Brain microvascular endothelial cell (primary cell): ENCODE measurements around the gene ACTR6.

Experiments used
- DNase-seq: peaks from one replicate; pipeline ENCODE4 v3.0.0-alpha.2; 2020
- H3K27ac ChIP-seq: fragments of 250-450 bp; sonication (Bioruptor Pico); 2 replicates; pipeline ENCODE4 v1.5.1; 2020; ENCODE audit warnings: mild to moderate bottlenecking, moderate library complexity
- H3K27me3 ChIP-seq: fragments of 250-450 bp; sonication (Bioruptor Pico); replicated peaks from 2 replicates; pipeline ENCODE4 v1.5.1; 2020; ENCODE audit warnings: mild to moderate bottlenecking
- H3K36me3 ChIP-seq: fragments of 250-450 bp; sonication (Bioruptor Pico); replicated peaks from 2 replicates; pipeline ENCODE4 v1.5.1; 2020; ENCODE audit warnings: mild to moderate bottlenecking
- H3K4me3 ChIP-seq: 2 replicates; pipeline ENCODE4 v1.5.1; 2011; ENCODE audit warnings: low read depth, mild to moderate bottlenecking, control low read depth, low read length, moderate library complexity
- in situ Hi-C: cut with HindIII; loops from 2 replicates; pipeline ENCODE4 v1.10.0; 2017; ENCODE audit warnings: low sequenced_read_pairs, low pct_ligation_motif_present
- TF ChIP-seq, protein P1 (sequence below): IDR thresholded peaks from 2 replicates; pipeline ENCODE4 v1.5.1; 2011; ENCODE audit warnings: low read depth, mild to moderate bottlenecking, moderate library complexity, low read length, control low read depth, inconsistent platforms; ENCODE audit errors: missing control alignments

Gene ACTR6

DNA sequence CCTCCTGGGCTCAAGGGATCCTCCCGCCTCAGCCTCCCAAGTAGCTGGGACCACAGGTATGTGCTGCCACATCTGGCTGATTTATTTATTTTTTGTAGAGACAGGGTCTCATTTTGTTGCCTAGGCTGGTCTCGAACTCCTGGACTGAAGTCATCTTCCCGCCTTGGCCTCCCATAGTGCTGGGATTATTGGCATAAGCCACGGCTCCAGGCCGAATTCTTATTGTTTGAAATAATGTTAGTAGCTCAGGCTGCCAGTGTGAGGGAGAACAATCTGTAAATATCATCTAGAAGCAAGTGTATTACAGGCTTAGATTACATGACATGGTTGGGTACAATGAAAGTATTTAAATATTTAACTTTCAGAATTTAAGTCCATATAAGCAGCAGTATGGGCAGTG is 8.2 kb downstream of the ACTR6 start:
- in situ Hi-C loops: no loop called here
- no peak for DNase-seq
- peaks cover 27% of the 10 kb centered on the region for H3K36me3 ChIP-seq
- no peaks in the 10 kb centered on the region for H3K27me3 ChIP-seq
- no peak overlapping the region for H3K27ac ChIP-seq
- TF ChIP-seq, protein P1, sequence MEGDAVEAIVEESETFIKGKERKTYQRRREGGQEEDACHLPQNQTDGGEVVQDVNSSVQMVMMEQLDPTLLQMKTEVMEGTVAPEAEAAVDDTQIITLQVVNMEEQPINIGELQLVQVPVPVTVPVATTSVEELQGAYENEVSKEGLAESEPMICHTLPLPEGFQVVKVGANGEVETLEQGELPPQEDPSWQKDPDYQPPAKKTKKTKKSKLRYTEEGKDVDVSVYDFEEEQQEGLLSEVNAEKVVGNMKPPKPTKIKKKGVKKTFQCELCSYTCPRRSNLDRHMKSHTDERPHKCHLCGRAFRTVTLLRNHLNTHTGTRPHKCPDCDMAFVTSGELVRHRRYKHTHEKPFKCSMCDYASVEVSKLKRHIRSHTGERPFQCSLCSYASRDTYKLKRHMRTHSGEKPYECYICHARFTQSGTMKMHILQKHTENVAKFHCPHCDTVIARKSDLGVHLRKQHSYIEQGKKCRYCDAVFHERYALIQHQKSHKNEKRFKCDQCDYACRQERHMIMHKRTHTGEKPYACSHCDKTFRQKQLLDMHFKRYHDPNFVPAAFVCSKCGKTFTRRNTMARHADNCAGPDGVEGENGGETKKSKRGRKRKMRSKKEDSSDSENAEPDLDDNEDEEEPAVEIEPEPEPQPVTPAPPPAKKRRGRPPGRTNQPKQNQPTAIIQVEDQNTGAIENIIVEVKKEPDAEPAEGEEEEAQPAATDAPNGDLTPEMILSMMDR: no peak
- no peak overlapping the region for H3K4me3 ChIP-seq

DNA sequence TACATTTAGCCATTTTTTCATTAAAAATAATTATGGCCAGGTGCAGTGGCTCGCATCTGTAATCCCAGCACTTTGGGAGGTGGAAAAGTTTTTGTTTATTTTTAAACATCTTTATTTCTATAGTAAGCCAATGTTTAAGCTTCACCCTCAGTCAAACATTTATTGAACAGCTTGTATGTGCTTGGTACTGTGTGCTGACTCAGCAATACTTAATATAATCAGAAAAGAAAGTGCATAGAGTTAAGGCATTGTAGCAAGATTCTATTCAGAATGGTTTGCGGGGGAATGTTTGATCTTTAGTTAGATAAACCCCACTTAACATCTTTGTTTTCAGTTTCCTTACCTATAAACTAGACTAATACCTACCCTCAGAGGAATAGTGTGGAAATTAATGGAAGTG is 11.1 kb downstream of the ACTR6 start:
- no peak for DNase-seq
- Histone ChIP-seq H3K36me3 (peaks cover 27% of the 10 kb centered on the region), H3K27me3 (no peaks in the 10 kb centered on the region), H3K4me3 (no peak overlapping the region), H3K27ac (no peak overlapping the region)
- TF ChIP-seq, protein P1: no peak
- in situ Hi-C loops: no loop called here

DNA sequence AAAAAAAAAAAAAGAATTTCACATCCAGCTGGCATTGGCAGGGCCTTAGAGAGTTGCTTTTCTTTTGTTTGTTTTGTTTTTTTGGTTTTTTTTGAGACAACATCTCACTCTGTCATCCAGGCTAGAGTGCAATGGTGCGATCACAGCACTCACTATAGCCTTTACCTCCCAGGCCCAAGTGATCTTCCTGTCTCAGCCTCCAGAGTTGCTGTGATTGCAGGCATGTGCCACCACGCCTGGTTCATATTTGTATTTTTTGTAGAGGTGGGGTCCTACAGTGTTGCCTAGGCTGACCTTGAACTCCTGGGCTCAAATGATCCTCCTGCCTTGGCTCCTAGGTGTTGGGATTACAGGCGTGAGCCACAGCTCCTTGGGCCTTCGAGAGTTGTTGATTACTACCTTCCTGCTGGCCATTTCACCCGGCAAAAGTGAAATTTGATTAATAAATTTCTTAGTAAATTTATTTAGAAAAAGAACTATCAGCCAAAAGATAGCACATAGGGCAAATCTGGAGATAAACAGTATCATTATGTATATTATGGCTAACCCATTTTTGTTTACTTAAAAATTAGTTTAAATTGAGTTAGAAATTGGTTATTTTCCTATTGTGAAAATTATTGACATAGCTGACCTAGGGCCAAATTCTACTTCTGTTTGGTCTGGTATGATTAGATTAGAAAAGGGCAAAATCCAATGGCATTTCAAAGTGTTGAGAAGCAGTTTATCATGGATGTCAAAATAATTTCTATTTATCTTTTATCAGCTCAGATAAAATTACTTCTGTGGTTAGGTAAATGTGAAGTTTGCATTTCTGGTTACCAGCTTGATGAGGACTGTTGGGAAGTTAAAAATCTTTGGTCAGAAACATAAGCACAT is 12.6 kb downstream of the ACTR6 start:
- TF ChIP-seq, protein P1: no peak
- no peak overlapping the region for H3K27ac ChIP-seq
- in situ Hi-C loops: no loop called here
- no peak for DNase-seq
- peaks cover 22% of the 10 kb centered on the region for H3K36me3 ChIP-seq
- no peak overlapping the region for H3K4me3 ChIP-seq
- H3K27me3 ChIP-seq: no peaks in the 10 kb centered on the region

DNA sequence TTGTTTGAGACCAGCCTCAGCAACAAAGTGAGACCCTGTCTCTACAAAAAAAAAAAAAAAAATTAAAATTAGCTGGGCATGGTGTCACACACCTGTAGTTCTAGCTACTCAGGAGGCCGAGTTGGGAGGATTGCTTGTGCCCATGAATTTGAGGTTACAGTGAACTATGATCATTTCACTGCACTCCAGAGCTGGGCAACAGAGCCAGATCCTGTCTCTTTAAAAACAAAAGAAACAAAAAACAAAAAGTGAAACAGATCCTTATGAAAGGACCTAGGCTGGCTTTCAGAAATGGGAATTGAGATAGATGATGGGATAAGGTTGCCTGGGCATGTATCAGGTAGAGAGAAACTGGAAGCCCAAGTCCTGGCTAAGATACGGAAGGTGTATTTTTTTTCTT is 13.9 kb downstream of the ACTR6 start:
- TF ChIP-seq, protein P1: no peak
- Histone ChIP-seq H3K27me3 (no peaks in the 10 kb centered on the region), H3K4me3 (no peak overlapping the region), H3K36me3 (peaks cover 13% of the 10 kb centered on the region), H3K27ac (no peak overlapping the region)
- no peak for DNase-seq
- in situ Hi-C loops: no loop called here

DNA sequence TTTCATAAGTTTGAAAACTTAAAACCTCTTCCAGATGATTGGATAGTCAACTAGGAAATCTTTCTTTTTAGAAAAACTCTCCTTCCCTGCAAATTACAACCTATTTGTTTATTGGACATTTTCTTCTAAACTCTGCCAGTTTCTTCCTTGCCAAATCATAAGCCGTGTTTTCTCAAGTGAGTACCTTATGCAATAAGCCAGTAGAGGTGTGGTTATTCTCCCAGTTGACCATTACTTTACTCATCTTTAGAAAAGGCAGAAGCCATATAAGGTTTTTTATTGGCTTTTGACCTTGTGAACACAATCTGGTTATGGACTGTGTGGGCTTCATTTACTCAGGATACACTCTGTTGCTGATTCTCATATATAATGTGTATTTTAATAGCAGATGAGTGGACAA is 14.6 kb downstream of the ACTR6 start:
- Histone ChIP-seq H3K27me3 (no peaks in the 10 kb centered on the region), H3K4me3 (no peak overlapping the region), H3K27ac (no peak overlapping the region), H3K36me3 (peaks cover 11% of the 10 kb centered on the region)
- no peak for DNase-seq
- TF ChIP-seq, protein P1: no peak
- in situ Hi-C loops: no loop called here

DNA sequence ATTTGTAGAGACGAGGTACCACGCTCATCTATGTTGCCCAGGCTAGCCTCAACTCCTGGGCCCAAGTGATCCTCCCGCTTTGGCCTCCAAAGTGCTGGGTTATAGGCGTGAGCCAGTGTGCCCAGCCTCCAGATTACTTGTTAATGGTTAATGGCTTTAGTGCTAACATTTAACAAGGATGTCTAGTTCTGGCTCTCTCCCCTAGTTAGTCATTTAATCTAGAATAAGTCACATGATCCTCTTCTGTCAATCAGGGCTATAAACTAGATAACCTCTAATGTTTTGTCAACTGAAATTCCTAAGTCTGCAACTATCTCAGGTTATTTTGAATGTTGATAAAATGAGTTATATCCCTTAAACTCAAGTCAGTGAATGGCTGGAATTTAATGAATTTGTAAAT is 15.7 kb downstream of the ACTR6 start:
- Histone ChIP-seq H3K4me3 (no peak overlapping the region), H3K27ac (no peak overlapping the region), H3K36me3 (peaks cover 4% of the 10 kb centered on the region), H3K27me3 (no peaks in the 10 kb centered on the region)
- in situ Hi-C loops: no loop called here
- DNase-seq: no peak
- TF ChIP-seq, protein P1: no peak
